T-helper 2 cell treated with Interferon-gamma antibody and Interleukin-4, amounts not matched to agents 100 ng/mL and 5 ng/mL, for 36 hours (primary cell): ENCODE data around the gene SH2D6. TPM values are rescaled to one million over a fixed set of nuclear protein-coding genes. Genes with fewer than 3 reads are reported as not detected.

Source experiments
- intact Hi-C: fragments of 100-400 bp; cut with micrococcal nuclease; formaldehyde crosslinking; loops from one replicate; pipeline ENCODE4 v1.15.1; 2023
- total RNA-seq: library from RNA; stranded (reverse); gene quantifications from 2 replicates; pipeline ENCODE4 v1.2.3, GENCODE V29; 2022

The SH2D6 gene
- total RNA-seq, 1 donor from 2014 or later = 0.52 TPM

DNA sequence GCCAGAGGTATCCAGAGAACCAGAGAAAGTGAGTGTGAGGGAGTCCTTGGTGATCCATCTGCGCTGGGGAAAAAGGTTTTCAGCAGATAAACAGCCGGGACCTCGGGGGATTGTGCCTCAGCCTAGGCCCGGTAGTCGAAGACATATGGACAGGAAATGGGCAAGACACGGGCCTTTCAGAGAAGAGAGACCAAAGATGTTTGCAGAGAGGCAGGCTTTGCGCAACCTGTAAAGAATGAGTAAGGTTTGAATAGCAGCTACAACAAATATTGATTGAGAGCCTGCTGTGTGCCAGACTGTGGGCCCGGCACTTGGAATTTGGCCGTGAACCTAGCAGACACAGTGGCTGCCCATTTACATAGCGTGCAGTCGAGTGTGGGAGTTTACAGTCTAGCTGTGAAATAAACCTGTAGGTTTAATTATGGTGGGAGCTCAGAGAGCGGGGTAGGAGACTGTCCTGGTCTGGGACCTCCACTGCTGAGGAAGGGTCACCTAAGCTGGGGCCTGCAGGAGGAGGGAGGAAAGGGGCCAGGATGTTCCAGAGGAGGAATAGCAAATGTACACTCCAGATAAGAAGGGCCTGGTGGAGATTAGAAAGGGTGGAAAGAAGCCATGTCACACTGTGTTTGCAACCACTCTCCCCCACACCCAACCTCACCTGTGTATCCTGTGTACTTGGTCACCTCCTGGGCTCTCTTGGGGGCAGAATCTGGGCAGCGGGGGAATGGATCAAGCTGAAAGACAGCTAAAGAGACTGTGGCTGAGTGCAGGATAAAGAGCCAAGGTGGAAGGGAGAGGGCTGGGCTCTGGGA lies 3.0 kb downstream of the SH2D6 start:
- intact Hi-C loops = no loop called here

DNA sequence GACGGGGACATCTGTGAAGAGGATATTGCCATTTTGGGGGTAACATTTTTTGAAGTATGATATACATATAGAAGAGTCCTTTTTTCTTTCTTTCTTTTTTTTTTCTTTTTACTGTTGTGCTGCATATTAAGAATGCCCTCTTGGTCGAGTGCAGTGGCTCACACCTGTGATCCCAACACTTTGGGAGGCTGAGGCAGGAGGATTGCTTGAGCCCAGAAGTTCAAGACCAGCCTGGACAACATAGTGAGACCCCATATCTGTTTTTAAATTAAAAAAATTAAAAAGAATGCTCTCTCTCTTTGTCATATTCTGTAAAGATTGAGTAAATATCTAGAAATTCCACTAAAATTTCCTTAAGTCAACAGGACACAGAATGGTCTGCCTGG lies 3.6 kb downstream of the SH2D6 start:
- intact Hi-C loops = no loop called here

DNA sequence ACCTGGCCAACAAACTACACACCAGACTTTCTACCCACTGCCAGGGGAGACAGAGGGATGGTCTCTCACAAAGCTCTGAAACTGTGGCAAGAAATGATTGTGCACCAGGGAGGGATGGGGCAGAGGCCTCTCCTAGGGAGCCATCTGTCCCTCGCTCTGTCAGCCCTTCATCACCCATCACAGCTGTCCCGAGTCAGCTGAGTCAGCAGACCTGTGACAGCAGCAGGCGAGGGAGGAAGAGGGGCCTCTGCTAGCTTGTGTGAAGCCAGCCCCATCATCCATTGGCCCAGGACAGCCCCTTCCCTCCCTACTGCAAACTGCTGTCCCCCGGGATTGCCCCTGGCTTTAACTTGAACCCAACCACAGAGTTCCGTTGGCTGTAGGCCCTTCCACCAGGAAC lies 5.0 kb downstream of the SH2D6 start:
- intact Hi-C loops = no loop called here

- intact Hi-C loops = no loop called here
Measured at GRCh38 chr2:85425588-85425987, 7.1 kb downstream of the SH2D6 start.

- intact Hi-C loops = no loop called here
Measured at GRCh38 chr2:85427300-85427835, 8.9 kb downstream of the SH2D6 start.

DNA sequence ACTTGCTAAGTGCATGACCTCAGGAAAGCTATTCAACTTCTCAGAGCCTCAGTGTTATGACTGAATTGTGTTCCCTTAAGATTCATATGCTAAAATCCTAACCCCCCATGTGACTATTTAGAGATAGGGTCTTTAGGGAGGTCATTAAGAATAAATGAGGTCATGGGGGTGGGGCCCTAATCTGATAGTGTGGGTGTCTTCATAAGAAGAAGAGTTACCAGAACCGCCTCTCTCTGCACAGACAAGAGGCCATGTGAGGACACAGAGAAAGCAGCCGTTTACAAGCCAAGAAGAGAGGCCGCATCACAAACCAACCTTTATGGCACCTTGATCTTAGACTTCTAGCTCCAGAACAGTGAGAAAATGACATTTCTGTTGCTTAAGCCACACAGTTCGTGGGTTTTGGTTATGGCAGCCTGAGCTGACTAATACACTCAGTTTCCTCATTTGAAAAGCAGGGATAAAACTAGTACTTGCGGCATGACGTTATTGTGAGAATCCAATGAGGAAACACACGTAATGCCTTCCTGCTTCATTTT lies 9.9 kb downstream of the SH2D6 start:
- intact Hi-C loops = no loop called here

GRCh38 chr2:85429213-85429923 lies 10.9 kb downstream of the SH2D6 start:
- intact Hi-C loops = no loop called here

DNA sequence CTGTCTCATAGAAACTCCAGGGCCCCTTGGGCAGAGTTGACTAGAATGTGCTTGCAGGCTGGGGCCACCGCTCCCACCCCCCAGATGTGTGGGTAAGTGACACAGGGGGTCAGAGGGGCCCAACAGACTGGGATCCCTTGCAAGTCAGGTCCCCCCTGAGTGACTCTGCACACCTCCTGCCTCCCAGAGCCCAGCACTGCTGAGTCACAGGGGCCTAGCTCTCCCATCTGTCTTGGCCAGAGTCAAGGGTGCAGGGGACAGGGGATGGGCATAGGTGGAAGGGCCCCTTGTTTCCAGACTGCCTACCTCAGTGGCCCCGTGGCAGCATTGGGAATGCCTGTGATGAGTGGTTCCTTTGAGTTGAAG lies 11.4 kb downstream of the SH2D6 start:
- intact Hi-C loops = no loop called here

DNA sequence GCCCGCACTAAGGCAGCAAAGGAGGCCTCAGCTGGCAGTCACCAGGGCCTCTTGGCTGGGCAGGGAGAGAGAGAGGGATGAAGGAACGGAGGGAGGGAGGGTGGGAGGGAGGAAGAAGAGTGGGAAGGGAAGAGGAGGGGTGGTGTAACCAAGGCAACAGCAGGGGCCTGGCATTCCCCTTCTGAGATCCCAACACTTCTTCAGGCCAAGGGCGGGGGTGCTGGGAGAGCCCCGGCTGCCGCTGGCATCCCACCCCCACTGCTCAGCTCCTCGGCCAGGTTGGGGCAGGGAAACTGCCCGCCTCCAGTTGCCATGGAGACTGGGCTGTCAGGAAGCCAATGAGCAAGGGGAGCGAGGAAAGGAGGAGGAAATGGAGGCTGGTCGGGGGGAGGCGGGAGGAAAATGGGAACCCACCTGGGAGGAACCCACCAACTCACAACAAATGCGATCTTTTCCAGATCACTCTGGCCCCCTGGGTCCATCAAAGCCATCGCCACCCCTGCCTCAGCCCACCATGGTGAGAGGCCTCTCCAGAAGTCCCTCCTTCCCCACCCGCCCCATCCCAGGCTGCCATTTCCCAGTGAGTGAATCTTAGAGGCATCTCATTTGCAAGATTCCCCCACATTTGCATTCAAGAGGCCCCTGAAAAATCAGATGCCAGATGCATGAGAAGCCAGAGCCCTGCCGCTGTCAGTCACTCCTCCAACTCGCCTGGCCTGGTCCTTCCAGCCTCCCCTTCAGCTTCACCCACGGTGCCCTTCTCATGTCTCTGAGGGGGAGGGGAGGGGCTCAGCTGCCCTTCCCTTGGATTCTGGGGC lies 12.4 kb downstream of the SH2D6 start:
- intact Hi-C loops = no loop called here

- intact Hi-C loops = no loop called here
Measured at GRCh38 chr2:85431570-85432205, 13.2 kb downstream of the SH2D6 start.

GRCh38 chr2:85433511-85434089 lies 15.1 kb downstream of the SH2D6 start:
- intact Hi-C loops = no loop called here

- intact Hi-C loops = no loop called here
Measured at GRCh38 chr2:85434696-85435095, 16.2 kb downstream of the SH2D6 start.

- intact Hi-C loops = no loop called here
Measured at GRCh38 chr2:85435220-85435958, 16.9 kb downstream of the SH2D6 start.

DNA sequence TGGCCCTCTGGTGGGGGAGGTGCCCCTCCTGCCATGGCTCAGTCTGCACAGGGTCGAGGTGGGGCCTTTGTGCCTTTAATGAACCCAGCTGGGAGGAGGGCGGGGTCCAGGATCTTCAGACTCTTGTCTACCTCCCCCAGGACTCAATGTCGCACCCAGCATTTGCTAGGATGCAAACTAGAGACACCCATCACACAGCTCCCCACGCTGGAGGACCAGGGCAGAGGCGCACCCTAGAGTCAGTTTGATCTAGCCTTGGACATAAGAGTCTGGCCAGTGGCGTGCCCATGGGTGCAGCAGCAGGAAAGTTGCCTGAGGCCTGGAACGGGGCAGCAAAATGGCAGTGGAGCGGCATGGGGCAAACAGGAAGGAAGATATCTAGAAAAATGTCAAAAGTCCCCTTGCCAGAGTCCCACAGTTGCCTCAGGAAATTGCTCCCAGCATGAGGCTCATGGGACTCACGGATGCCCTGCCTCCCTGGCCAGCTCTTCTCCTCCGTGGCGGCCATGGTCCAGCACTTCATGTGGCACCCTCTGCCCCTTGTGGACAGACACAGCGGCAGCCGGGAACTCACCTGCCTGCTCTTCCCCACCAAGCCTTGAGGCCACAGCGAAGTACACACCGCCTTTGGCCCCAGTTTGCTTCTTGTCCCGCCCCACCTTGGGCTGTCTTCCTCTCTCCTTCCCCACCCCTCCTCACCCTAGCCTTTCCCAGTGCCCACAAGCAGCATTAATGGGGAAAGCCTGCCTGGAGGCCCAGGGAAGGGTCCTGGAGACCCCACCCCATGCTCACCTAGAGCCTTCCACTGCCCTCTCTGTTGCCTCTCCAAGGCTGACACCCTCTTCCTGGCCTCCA lies 17.7 kb downstream of the SH2D6 start:
- intact Hi-C loops = no loop called here

DNA sequence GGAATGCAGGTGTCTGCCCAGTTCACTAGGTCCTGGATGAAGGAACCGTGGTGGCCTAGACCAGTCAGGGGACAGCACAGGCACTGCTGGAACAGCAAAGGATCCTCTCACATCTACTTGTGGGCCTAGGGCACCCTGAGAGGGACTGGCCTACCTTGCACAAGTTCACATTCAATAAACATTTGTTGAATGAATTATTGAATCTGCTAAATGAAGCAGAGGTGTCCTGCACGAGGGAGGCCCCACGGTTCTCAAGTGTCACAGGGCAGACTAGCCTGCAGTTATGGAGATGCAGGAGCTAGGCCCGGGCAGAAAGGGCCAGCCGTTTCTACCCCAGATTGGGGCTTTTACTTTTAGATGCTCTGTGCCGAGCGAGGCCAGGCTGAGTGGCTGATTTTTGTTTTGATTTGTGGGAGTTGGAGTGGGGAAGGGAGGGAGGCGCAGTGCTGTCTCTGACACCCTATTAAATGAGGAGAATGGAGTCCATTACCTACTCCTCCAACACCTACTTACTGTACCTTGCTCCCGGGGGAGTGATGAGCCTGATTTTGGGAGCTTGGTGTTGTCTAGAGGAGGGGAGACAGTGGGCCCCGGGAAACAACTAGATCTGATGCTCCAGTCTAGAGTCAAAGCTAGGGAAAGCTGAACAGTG lies 18.4 kb downstream of the SH2D6 start:
- intact Hi-C loops = loop anchor here (1.0 kb wide), 1 partner anchor 17 kb away; no protein-coding TSS in a partner anchor

GRCh38 chr2:85437488-85438200 lies 19.1 kb downstream of the SH2D6 start:
- intact Hi-C loops = loop anchor here (1.0 kb wide), 2 partner anchors 17 to 102 kb away; partner anchors contain the start of gene MAT2A

DNA sequence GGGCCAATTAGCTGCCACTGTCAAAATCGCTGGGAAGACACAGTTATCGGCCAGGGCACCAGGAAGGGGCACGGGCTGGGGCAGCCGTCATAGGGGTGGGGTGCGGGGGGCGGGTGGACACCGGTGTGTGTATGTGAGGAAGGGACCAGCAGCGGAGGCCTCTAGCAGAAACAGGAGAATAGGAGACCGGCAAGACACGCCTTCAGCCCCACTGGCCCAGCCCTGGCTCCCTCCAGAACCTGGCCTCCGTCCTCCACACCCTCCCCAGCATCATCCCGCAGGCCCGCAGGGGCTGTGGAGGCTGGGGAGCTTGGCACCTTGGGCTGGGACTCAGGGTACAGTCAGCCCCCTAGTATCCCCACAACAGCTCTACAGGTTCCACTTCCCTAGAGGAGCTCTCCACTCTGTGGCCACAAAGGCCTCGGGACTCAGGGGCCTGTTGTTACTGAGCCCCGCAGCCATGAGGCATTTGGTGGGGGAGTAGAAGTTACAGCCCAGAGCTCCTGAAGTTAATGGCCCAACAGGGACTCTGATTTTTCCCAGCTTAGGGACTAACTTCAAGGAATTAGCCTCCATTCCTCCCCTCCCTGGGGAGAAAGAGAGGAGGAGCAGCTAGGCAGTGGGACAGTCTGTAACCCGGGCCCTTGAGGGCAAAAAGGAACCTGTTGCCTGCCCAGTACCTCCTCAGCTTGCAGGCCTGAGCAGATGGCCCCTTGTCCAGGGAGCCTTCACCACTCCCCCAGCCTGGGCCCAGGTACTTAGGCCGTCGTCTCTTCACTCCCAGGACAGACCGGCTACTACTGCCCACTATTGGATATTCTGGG lies 19.9 kb downstream of the SH2D6 start:
- intact Hi-C loops = loop anchor here (1.0 kb wide), 1 partner anchor 101 kb away; the partner anchor contains the start of gene MAT2A
